GM12865 (cell line): ENCODE results near the gene IBA57.
A peak's percentile ranks its signal among the peaks of the same experiment; 100 is the strongest.
"Not testable (repeated sequence)": the region's sequence is repeated elsewhere in the genome, so short reads cannot be mapped to it uniquely, and the experiment has no call there.

Experiments used
- DNase-seq: peaks from one replicate; pipeline ENCODE4 v3.0.0; 2010; ENCODE audit warnings: low read depth
- H3K4me3 ChIP-seq: 2 replicates; pipeline ENCODE4 v1.5.1; 2011; ENCODE audit warnings: mild to moderate bottlenecking, low read depth, low read length, control low read depth
- CTCF ChIP-seq: IDR thresholded peaks from 2 replicates; pipeline ENCODE4 v1.5.1; 2011; ENCODE audit warnings: low read length, control low read depth, low read depth, inconsistent platforms; ENCODE audit not compliant: insufficient read depth; ENCODE audit errors: missing control alignments

The IBA57 gene

GRCh38 chr1:228169345-228169744, 3.7 kb downstream of the IBA57 start:
- TF ChIP-seq CTCF = no peak
- DNase-seq = no peak

GRCh38 chr1:228170666-228171065, 5.1 kb downstream of the IBA57 start:
- DNase-seq = no peak
- TF ChIP-seq CTCF = no peak
- H3K4me3 ChIP-seq = no peak overlapping the region

More at GRCh38 chr1:228169345-228169744, 3.7 kb downstream of the IBA57 start:
- no peak overlapping the region for H3K4me3 ChIP-seq

- no peak for DNase-seq
- TF ChIP-seq CTCF = no peak
- no peak overlapping the region for H3K4me3 ChIP-seq
Measured at GRCh38 chr1:228171221-228171891, 5.8 kb downstream of the IBA57 start.

- no peak for DNase-seq
- no peak overlapping the region for H3K4me3 ChIP-seq
- TF ChIP-seq CTCF = no peak
Measured at GRCh38 chr1:228172591-228173527, 7.3 kb downstream of the IBA57 start.

GRCh38 chr1:228173528-228174481, 8.2 kb downstream of the IBA57 start:
- DNase-seq = peak; percentile 49

GRCh38 chr1:228174482-228175315, 9.1 kb downstream of the IBA57 start:
- no peak overlapping the region for H3K4me3 ChIP-seq
- DNase-seq = peak; percentile 50
- TF ChIP-seq CTCF = no peak

More at GRCh38 chr1:228173528-228174481, 8.2 kb downstream of the IBA57 start:
- H3K4me3 ChIP-seq = not testable (repeated sequence)
